ENCODE results near the gene NCF4. TPM values are rescaled to one million over a fixed set of nuclear protein-coding genes. Genes with fewer than 3 reads are reported as not detected.

NCF4 gene
- total RNA-seq, 2 donors from 2014 or later: not detected

DNA sequence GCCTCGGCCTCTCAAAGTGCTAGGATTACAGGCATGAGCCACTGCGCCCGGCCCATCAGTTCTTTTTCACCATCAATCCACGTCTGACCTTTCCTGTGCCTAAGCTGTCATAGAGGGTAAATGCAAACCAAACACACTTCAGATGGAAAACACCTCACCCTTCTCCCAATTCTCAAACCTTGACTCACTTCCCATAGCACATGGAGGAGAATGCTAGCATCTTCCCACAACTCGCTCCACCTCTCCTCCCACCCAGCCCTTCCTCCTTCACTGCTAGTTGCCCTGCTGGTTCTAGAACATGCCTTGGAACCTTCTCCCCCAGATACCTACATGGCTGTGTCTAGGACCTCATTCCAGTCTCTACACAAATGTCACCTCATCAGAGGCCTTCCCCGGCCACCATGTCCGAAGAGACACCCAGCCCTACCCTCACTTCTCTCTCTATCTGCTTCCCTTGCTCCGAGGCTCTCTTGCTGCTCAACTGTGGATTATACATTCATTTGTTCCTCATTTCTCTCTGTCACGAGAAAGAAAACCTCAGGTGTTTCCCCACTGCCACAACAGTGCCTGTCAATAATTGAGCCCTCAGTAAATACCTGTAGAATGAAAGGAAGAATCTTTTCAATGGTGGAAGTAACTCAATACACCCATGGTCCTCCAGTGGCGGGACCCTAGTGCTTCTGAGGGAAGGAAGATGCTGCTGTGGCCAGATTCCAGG is 21.3 kb upstream of the NCF4 start:
- no peaks in the 10 kb centered on the region for H3K4me1 ChIP-seq (ENCODE audit: control insufficient read depth, insufficient read depth, low read length)
- H3K9me3 Mint-ChIP-seq: peaks cover 4% of the 10 kb centered on the region
- no peak overlapping the region for H3K27ac Mint-ChIP-seq
- no peak overlapping the region for H3K27ac ChIP-seq (ENCODE audit: low read depth, low read length)
- no peak overlapping the region for H3K4me3 ChIP-seq (ENCODE audit: low read length)
- no peak for TF ChIP-seq CTCF (conservative IDR thresholded peaks at IDR 0.05)
- DNase-seq: no peak
- no peaks in the 10 kb centered on the region for H3K4me1 Mint-ChIP-seq
- H3K36me3 Mint-ChIP-seq (ENCODE audit: low read depth): no peaks in the 10 kb centered on the region
- H3K9ac ChIP-seq (ENCODE audit: extremely low read depth, low read length, poor library complexity, severe bottlenecking): no peak overlapping the region
- peaks cover 13% of the 10 kb centered on the region for H3K9me3 ChIP-seq (ENCODE audit: control insufficient read depth, low read length)
- H3K27me3 Mint-ChIP-seq (ENCODE audit: insufficient read depth): peaks cover 25% of the 10 kb centered on the region
- H3K36me3 ChIP-seq (ENCODE audit: control insufficient read depth, insufficient read depth, low read length): no peaks in the 10 kb centered on the region
- no peaks in the 10 kb centered on the region for H3K27me3 ChIP-seq (ENCODE audit: control insufficient read depth, insufficient read depth, low read length, poor library complexity, severe bottlenecking)
- H3K4me3 Mint-ChIP-seq: no peak overlapping the region
- 85 to 92% methylated on average over 8 to 10 of the region's 10 CpGs for WGBS, 2 experiments (ENCODE audit: insufficient coverage in 1 of 2, insufficient read length in 1 of 2)

GRCh38 chr22:36840106-36840505 is 20.7 kb upstream of the NCF4 start:
- Mint-ChIP-seq H3K4me3 (no peak overlapping the region), H3K4me1 (no peaks in the 10 kb centered on the region), H3K36me3 (ENCODE audit: low read depth) (no peaks in the 10 kb centered on the region), H3K27me3 (ENCODE audit: insufficient read depth) (peaks cover 30% of the 10 kb centered on the region), H3K27ac (no peak overlapping the region), H3K9me3 (peaks cover 4% of the 10 kb centered on the region)
- no peak overlapping the region for H3K4me3 ChIP-seq (ENCODE audit: low read length)
- 86 to 87% methylated on average over 8 of the region's 8 CpGs for WGBS, 2 experiments (ENCODE audit: insufficient coverage in 1 of 2, insufficient read length in 1 of 2)
- TF ChIP-seq CTCF (conservative IDR thresholded peaks at IDR 0.05): no peak
- no peaks in the 10 kb centered on the region for H3K36me3 ChIP-seq (ENCODE audit: control insufficient read depth, insufficient read depth, low read length)
- no peak for DNase-seq
- peaks cover 13% of the 10 kb centered on the region for H3K9me3 ChIP-seq (ENCODE audit: control insufficient read depth, low read length)
- H3K9ac ChIP-seq (ENCODE audit: extremely low read depth, low read length, poor library complexity, severe bottlenecking): no peak overlapping the region
- H3K27me3 ChIP-seq (ENCODE audit: control insufficient read depth, insufficient read depth, low read length, poor library complexity, severe bottlenecking): no peaks in the 10 kb centered on the region
- no peaks in the 10 kb centered on the region for H3K4me1 ChIP-seq (ENCODE audit: control insufficient read depth, insufficient read depth, low read length)
- H3K27ac ChIP-seq (ENCODE audit: low read depth, low read length): no peak overlapping the region

- Histone ChIP-seq H3K9me3 (ENCODE audit: control insufficient read depth, low read length) (no peaks in the 10 kb centered on the region), H3K36me3 (ENCODE audit: control insufficient read depth, insufficient read depth, low read length) (no peaks in the 10 kb centered on the region), H3K27me3 (ENCODE audit: control insufficient read depth, insufficient read depth, low read length, poor library complexity, severe bottlenecking) (no peaks in the 10 kb centered on the region), H3K9ac (ENCODE audit: extremely low read depth, low read length, poor library complexity, severe bottlenecking) (no peak overlapping the region), H3K27ac (ENCODE audit: low read depth, low read length) (no peak overlapping the region), H3K4me1 (ENCODE audit: control insufficient read depth, insufficient read depth, low read length) (no peaks in the 10 kb centered on the region), H3K4me3 (ENCODE audit: low read length) (no peak overlapping the region)
- no peak for DNase-seq
- H3K36me3 Mint-ChIP-seq (ENCODE audit: low read depth): no peaks in the 10 kb centered on the region
- no peak overlapping the region for H3K4me3 Mint-ChIP-seq
- H3K27me3 Mint-ChIP-seq (ENCODE audit: insufficient read depth): peaks cover 45% of the 10 kb centered on the region
- no peaks in the 10 kb centered on the region for H3K9me3 Mint-ChIP-seq
- no peaks in the 10 kb centered on the region for H3K4me1 Mint-ChIP-seq
- no peak for TF ChIP-seq CTCF (conservative IDR thresholded peaks at IDR 0.05)
- WGBS, 2 experiments (ENCODE audit: insufficient coverage in 1 of 2, insufficient read length in 1 of 2): 83 to 88% methylated on average over 5 of the region's 5 CpGs
- H3K27ac Mint-ChIP-seq: no peak overlapping the region
Observed at GRCh38 chr22:36846271-36846670, 14.5 kb upstream of the NCF4 start.

All from endodermal cell (in vitro differentiated cells).